Measurements from ENCODE around the gene NME2. TPM values are rescaled to one million over a fixed set of nuclear protein-coding genes. Genes with fewer than 3 reads are reported as not detected.

NME2 gene
- total and polyA plus RNA-seq, 2 of the 8 experiments (the other 6 are each of a cell fraction or from before 2014, with no cell fraction given) = 827 to 929 TPM

DNA sequence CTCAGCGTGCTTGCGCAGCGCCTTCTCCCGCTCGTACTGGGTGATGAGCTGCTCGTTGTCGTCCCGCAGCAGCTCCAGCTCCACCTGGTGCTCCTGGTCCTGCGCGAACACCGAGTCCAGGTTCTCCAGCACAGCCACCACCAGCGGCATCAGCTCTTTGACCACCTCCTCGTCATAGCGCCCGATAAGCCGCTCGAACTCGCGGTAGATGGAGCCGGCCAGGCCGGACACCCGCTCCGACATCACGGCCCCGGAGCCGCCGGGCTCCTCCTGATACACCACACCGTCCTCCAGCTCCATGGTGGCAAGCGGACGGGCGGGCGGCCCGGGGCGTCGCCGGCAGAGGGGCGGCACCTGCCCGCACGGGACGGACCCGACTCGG lies 45.9 kb upstream of the NME2 start:
- H4K8ac ChIP-seq (ENCODE audit: extremely low read depth, insufficient read depth, low read length) = peak overlapping the region; percentile 89; the same call in 1 of the 2 replicates
- ChIA-PET POLR2A (ENCODE audit: partially characterized antibody) (interaction anchor here (0.8 to 3.3 kb wide), 11 partner anchors 11 to 254 kb away, joined by 3 to 17 read pairs (median 4); partner anchors contain the start of genes NME1 and TOB1), CTCF (ENCODE audit: partially characterized antibody) (interaction anchor here (0.9 to 1.0 kb wide), 2 partner anchors 33 to 118 kb away, joined by 3 to 6 read pairs; partner anchors contain the start of gene NME1)
- no peak overlapping the region for H3K23ac ChIP-seq (ENCODE audit: insufficient read length)
- H2AFZ ChIP-seq (ENCODE audit: low read length) = peak overlapping the region; percentile 51; the same call in 1 of the 2 replicates
- H2BK15ac ChIP-seq (ENCODE audit: low read length) = no peak overlapping the region
- H3K23me2 ChIP-seq (ENCODE audit: low read depth, low read length) = peaks cover 11% of the 10 kb centered on the region
- H3K79me2 ChIP-seq (ENCODE audit: control insufficient read depth in 1 of 2, insufficient read depth in 2 of 2, low read length in 2 of 2) = peaks cover 0 to 44% of the 10 kb centered on the region in 2 experiments; a peak in 2 of 4 replicates
- H2AK5ac ChIP-seq (ENCODE audit: low read depth, low read length) = no peak overlapping the region
- H3K9me3 ChIP-seq (ENCODE audit: insufficient read depth in 2 of 2, low read depth in 1 of 2, low read length in 1 of 2) = no peaks in the 10 kb centered on the region
- H2BK5ac ChIP-seq (ENCODE audit: low read depth, low read length) = peak overlapping the region; percentile 91; the same call in 1 of the 2 replicates
- 1% methylated on average over 37 of the region's 42 CpGs; no CpG with 5 or more reads in 1 of the 2 experiments for WGBS, 2 experiments (ENCODE audit: extremely low coverage in 1 of 2, insufficient coverage in 1 of 2, insufficient read length in 1 of 2, insufficient replicate concordance in 2 of 2, low coverage in 1 of 2, low lambda C conversion rate in 2 of 2, missing lambda C conversion rate in 1 of 2)
- H3K4me3 ChIP-seq (ENCODE audit: extremely low read depth in 1 of 4, insufficient read depth in 2 of 4, low read depth in 3 of 4, low read length in 4 of 4) = peak overlapping the region; percentile 83 to 100 (median 96)
- peaks cover 0 to 5% (median 4%) of the 10 kb centered on the region in 4 experiments; a peak in 4 of 7 replicates for H3K4me1 ChIP-seq (replicated peaks in 1 of 4; ENCODE audit: control insufficient read depth in 3 of 4, insufficient read depth in 4 of 4, low read length in 3 of 4)
- H3K79me1 ChIP-seq (ENCODE audit: low read depth, low read length) = peaks cover 7% of the 10 kb centered on the region; the same call in 1 of the 2 replicates
- no peak overlapping the region for H3K56ac ChIP-seq (replicated peaks; ENCODE audit: insufficient read length, low read depth, low read length)
- H2BK120ac ChIP-seq (replicated peaks; ENCODE audit: low read depth, low read length) = peak overlapping the region; percentile 54
- peak overlapping the region; percentile 71 for H4K5ac ChIP-seq (ENCODE audit: insufficient read length, low read depth, low read length)
- no peaks in the 10 kb centered on the region for H3K27me3 ChIP-seq (replicated peaks in 1 of 4; ENCODE audit: control insufficient read depth in 3 of 4, extremely low read depth in 1 of 4, insufficient read depth in 3 of 4, low read length in 3 of 4)
- no peaks in the 10 kb centered on the region for H3K36me3 ChIP-seq (ENCODE audit: control insufficient read depth in 2 of 4, insufficient read depth in 4 of 4, low read length in 3 of 4)
- no peak overlapping the region for H2BK20ac ChIP-seq (ENCODE audit: low read length)
- peaks cover 5 to 15% of the 10 kb centered on the region in 2 experiments for H4K20me1 ChIP-seq (replicated peaks in 1 of 2; ENCODE audit: control insufficient read depth in 1 of 2, insufficient read depth in 2 of 2, low read length in 2 of 2)
- peak overlapping the region; percentile 42 for H4K91ac ChIP-seq (replicated peaks; ENCODE audit: insufficient read length, low read length)
- FAIRE-seq = no peak
- H3K4ac ChIP-seq (replicated peaks; ENCODE audit: insufficient read length, low read depth, low read length) = no peak overlapping the region
- peak overlapping the region; percentile 70 to 89 (median 81) for H3K9ac ChIP-seq (replicated peaks in 1 of 4; ENCODE audit: extremely low read depth in 1 of 4, low read depth in 3 of 4, low read length in 3 of 4)
- H3K14ac ChIP-seq (ENCODE audit: insufficient read length) = no peak overlapping the region
- H3K4me2 ChIP-seq (ENCODE audit: insufficient read depth in 1 of 2, low read depth in 2 of 2, low read length in 2 of 2) = peak overlapping the region; percentile 84 to 93
- peak overlapping the region; percentile 88; the same call in 1 of the 2 replicates for H3K27ac ChIP-seq (ENCODE audit: low read depth, low read length)
- no peak for DNase-seq (ENCODE audit: low read depth in 1 of 2, low spot score in 2 of 2)
- H2BK12ac ChIP-seq (ENCODE audit: low read depth, low read length) = no peak overlapping the region
- H3K18ac ChIP-seq (ENCODE audit: extremely low read depth, low read length) = no peak overlapping the region
- TF ChIP-seq NRF1 (IDR thresholded peaks at IDR 0.05; ENCODE audit: low read depth, low read length) (no peak), SAP30 (IDR thresholded peaks at IDR 0.05; ENCODE audit: insufficient read depth, insufficient replicate concordance, low read length) (peak; percentile 1), PHF8 (conservative IDR thresholded peaks at IDR 0.05; ENCODE audit: low read depth, low read length) (peak; percentile 41; the same call in 1 of the 2 replicates), HDAC2 (IDR thresholded peaks at IDR 0.05; ENCODE audit: borderline replicate concordance in 1 of 2, low read depth in 2 of 2, low read length in 2 of 2) (no peak), ASH2L (IDR thresholded peaks at IDR 0.05; ENCODE audit: low read length) (peak; percentile 86), KDM4A (IDR thresholded peaks at IDR 0.05; ENCODE audit: low read depth, low read length, severe bottlenecking) (peak; percentile 67)
- TF ChIP-seq, protein P1, sequence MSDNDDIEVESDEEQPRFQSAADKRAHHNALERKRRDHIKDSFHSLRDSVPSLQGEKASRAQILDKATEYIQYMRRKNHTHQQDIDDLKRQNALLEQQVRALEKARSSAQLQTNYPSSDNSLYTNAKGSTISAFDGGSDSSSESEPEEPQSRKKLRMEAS (IDR thresholded peaks at IDR 0.05) = peak; percentile 9; the same call in 1 of the 2 replicates
- TF ChIP-seq, protein P2, sequence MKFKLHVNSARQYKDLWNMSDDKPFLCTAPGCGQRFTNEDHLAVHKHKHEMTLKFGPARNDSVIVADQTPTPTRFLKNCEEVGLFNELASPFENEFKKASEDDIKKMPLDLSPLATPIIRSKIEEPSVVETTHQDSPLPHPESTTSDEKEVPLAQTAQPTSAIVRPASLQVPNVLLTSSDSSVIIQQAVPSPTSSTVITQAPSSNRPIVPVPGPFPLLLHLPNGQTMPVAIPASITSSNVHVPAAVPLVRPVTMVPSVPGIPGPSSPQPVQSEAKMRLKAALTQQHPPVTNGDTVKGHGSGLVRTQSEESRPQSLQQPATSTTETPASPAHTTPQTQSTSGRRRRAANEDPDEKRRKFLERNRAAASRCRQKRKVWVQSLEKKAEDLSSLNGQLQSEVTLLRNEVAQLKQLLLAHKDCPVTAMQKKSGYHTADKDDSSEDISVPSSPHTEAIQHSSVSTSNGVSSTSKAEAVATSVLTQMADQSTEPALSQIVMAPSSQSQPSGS (IDR thresholded peaks at IDR 0.05; ENCODE audit: low read length) = no peak
- TF ChIP-seq, protein P3, sequence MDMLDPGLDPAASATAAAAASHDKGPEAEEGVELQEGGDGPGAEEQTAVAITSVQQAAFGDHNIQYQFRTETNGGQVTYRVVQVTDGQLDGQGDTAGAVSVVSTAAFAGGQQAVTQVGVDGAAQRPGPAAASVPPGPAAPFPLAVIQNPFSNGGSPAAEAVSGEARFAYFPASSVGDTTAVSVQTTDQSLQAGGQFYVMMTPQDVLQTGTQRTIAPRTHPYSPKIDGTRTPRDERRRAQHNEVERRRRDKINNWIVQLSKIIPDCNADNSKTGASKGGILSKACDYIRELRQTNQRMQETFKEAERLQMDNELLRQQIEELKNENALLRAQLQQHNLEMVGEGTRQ (IDR thresholded peaks at IDR 0.05; ENCODE audit: low read length) = no peak

Measured in H1 (cell line).